Femur (tissue), 1 donor: ENCODE measurements around the gene SORCS1.
"Not testable (repeated sequence)": the region's sequence is repeated elsewhere in the genome, so short reads cannot be mapped to it uniquely, and the experiment has no call there.

Source experiments
- DNase-seq: peaks from one replicate; pipeline ENCODE4 v3.0.0-alpha.2; 2017

SORCS1 gene

GRCh38 chr10:106938513-106938912 is 226.0 kb downstream of the SORCS1 start:
- no peak for DNase-seq

- DNase-seq, result no peak
Measured at GRCh38 chr10:106935978-106936451, 228.5 kb downstream of the SORCS1 start.

- no peak for DNase-seq
Measured at GRCh38 chr10:106931853-106932249, 232.7 kb downstream of the SORCS1 start.

GRCh38 chr10:106931159-106931852 is 233.2 kb downstream of the SORCS1 start:
- DNase-seq, result peak; percentile 21

GRCh38 chr10:106930751-106931150 is 233.8 kb downstream of the SORCS1 start:
- DNase-seq, result no peak

GRCh38 chr10:106929291-106929895 is 235.1 kb downstream of the SORCS1 start:
- DNase-seq, result no peak

GRCh38 chr10:106928151-106928550 is 236.4 kb downstream of the SORCS1 start:
- DNase-seq, result not testable (repeated sequence)

GRCh38 chr10:106925191-106925590 is 239.3 kb downstream of the SORCS1 start:
- no peak for DNase-seq

- no peak for DNase-seq
Measured at GRCh38 chr10:106920538-106920937, 244.0 kb downstream of the SORCS1 start.

- DNase-seq, result no peak
Measured at GRCh38 chr10:106919871-106920282, 244.6 kb downstream of the SORCS1 start.

- DNase-seq, result no peak
Measured at GRCh38 chr10:106917452-106918055, 247.0 kb downstream of the SORCS1 start.

GRCh38 chr10:106914016-106914415 is 250.5 kb downstream of the SORCS1 start:
- no peak for DNase-seq

- no peak for DNase-seq
Measured at GRCh38 chr10:106913348-106913747, 251.2 kb downstream of the SORCS1 start.

GRCh38 chr10:106911096-106911495 is 253.4 kb downstream of the SORCS1 start:
- no peak for DNase-seq

GRCh38 chr10:106910666-106911065 is 253.8 kb downstream of the SORCS1 start:
- DNase-seq, result no peak

- DNase-seq, result no peak
Measured at GRCh38 chr10:106908225-106908624, 256.3 kb downstream of the SORCS1 start.

GRCh38 chr10:106904209-106904608 is 260.3 kb downstream of the SORCS1 start:
- DNase-seq, result no peak

- no peak for DNase-seq
Measured at GRCh38 chr10:106903180-106903579, 261.3 kb downstream of the SORCS1 start.

GRCh38 chr10:106900016-106900652 is 264.4 kb downstream of the SORCS1 start:
- DNase-seq, result no peak

GRCh38 chr10:106898446-106898845 is 266.1 kb downstream of the SORCS1 start:
- DNase-seq, result no peak

GRCh38 chr10:106897719-106898118 is 266.8 kb downstream of the SORCS1 start:
- DNase-seq, result no peak

- DNase-seq, result no peak
Measured at GRCh38 chr10:106894692-106895091, 269.8 kb downstream of the SORCS1 start.

GRCh38 chr10:106877574-106877973 is 286.9 kb downstream of the SORCS1 start:
- DNase-seq, result no peak

- DNase-seq, result no peak
Measured at GRCh38 chr10:106874604-106874889, 290.0 kb downstream of the SORCS1 start.
